ENCODE measurements around the gene AKIRIN2. TPM values are rescaled to one million over a fixed set of nuclear protein-coding genes. Genes with fewer than 3 reads are reported as not detected.
A peak's percentile ranks its signal among the peaks of the same experiment; 100 is the strongest.

AKIRIN2 gene
- total and polyA plus RNA-seq, 2 of the 13 experiments (the other 11 are each of a cell fraction or from before 2014, with no cell fraction given) = 15.6 to 23.4 TPM

- WGBS (ENCODE audit: low lambda C conversion rate) = 75% methylated on average over 8 of the region's 8 CpGs
- Histone ChIP-seq H2AFZ (ENCODE audit: low read length) (no peak overlapping the region), H4K20me1 (ENCODE audit: insufficient read depth, low read length) (no peaks in the 10 kb centered on the region), H3K36me3 (replicated peaks in 1 of 2; ENCODE audit: control insufficient read depth in 1 of 2, insufficient read depth in 2 of 2, low read length in 2 of 2) (no peaks in the 10 kb centered on the region), H3K9me3 (ENCODE audit: low read length) (no peaks in the 10 kb centered on the region), H3K4me2 (ENCODE audit: low read depth, low read length) (peak overlapping the region; percentile 13; the same call in 1 of the 2 replicates), H3K9ac (ENCODE audit: insufficient read depth, low read depth, low read length) (no peak overlapping the region), H3K27ac (ENCODE audit: extremely low read length, insufficient read depth, low read length) (peak overlapping the region; percentile 34), H3K4me1 (ENCODE audit: insufficient read depth, low read length) (peaks cover 16% of the 10 kb centered on the region), H3K79me2 (ENCODE audit: insufficient read depth, low read length) (no peaks in the 10 kb centered on the region), H3K4me3 (replicated peaks in 1 of 3; ENCODE audit: insufficient read depth in 1 of 3, low read depth in 2 of 3, low read length in 3 of 3) (no peak overlapping the region), H3K27me3 (ENCODE audit: control insufficient read depth in 1 of 2, insufficient read depth in 2 of 2, low read length in 2 of 2) (no peaks in the 10 kb centered on the region)
- ChIA-PET CTCF (ENCODE audit: low intra/inter-chr PET ratio, low total read pairs) (no interaction called here), POLR2A (interaction anchor here (0.7 to 1.5 kb wide), 2 partner anchors 18 to 21 kb away, joined by 3 to 6 read pairs; partner anchors contain the start of gene AKIRIN2)
- FAIRE-seq (peak; percentile 80), DNase-seq (ENCODE audit: low spot score) (peak; percentile 92), ATAC-seq (peak; percentile 97)
- in situ Hi-C loops (cut with HindIII; ENCODE audit: extremely low pct_ligation_motif_present, low pct_unique_long_range_greater_than_20kb) (no loop called here), intact Hi-C loops (cut with micrococcal nuclease; ENCODE audit: unreplicated experiment) (no loop called here)
- no TSS peak for BruUV-seq (replicated peaks)
- TF ChIP-seq FOXP1 (IDR thresholded peaks at IDR 0.05) (no peak), FOXP1 (CRISPR knock-in tag; IDR thresholded peaks at IDR 0.05) (no peak), ZEB1 (IDR thresholded peaks at IDR 0.05; ENCODE audit: insufficient replicate concordance, low read depth) (no peak), ZNF354B (CRISPR knock-in tag; IDR thresholded peaks at IDR 0.05) (no peak), PHF8 (CRISPR knock-in tag; IDR thresholded peaks at IDR 0.05) (no peak), SNAPC5 (CRISPR knock-in tag; IDR thresholded peaks at IDR 0.05; ENCODE audit: borderline replicate concordance) (no peak), E2F2 (CRISPR knock-in tag; IDR thresholded peaks at IDR 0.05; ENCODE audit: borderline replicate concordance) (no peak), ZNF782 (CRISPR knock-in tag; IDR thresholded peaks at IDR 0.05; ENCODE audit: borderline replicate concordance) (no peak), ZFP90 (CRISPR knock-in tag; IDR thresholded peaks at IDR 0.05; ENCODE audit: borderline replicate concordance) (no peak), ZNF614 (CRISPR knock-in tag; IDR thresholded peaks at IDR 0.05; ENCODE audit: borderline replicate concordance) (peak; percentile 41; the same call in 1 of the 2 replicates), TCF7 (IDR thresholded peaks at IDR 0.05; ENCODE audit: low read depth) (no peak), ZNF746 (CRISPR knock-in tag; IDR thresholded peaks at IDR 0.05) (no peak), ZNF777 (CRISPR knock-in tag; IDR thresholded peaks at IDR 0.05) (no peak), KLF6 (CRISPR knock-in tag; IDR thresholded peaks at IDR 0.05) (0 out of 2 replicates have a peak, but pooled peaks have one; percentile 52), HNRNPLL (IDR thresholded peaks at IDR 0.05; ENCODE audit: low read depth, low read length, poor library complexity, severe bottlenecking) (no peak), ATF2 (CRISPR knock-in tag; IDR thresholded peaks at IDR 0.05) (no peak), DNMT1 (CRISPR knock-in tag; IDR thresholded peaks at IDR 0.05) (no peak), ZNF496 (CRISPR knock-in tag; IDR thresholded peaks at IDR 0.05; ENCODE audit: insufficient replicate concordance) (no peak), SP5 (CRISPR knock-in tag; IDR thresholded peaks at IDR 0.05; ENCODE audit: borderline replicate concordance, low read depth) (no peak), MIER3 (CRISPR knock-in tag; IDR thresholded peaks at IDR 0.05; ENCODE audit: borderline replicate concordance) (no peak)
- TF ChIP-seq, protein P1, sequence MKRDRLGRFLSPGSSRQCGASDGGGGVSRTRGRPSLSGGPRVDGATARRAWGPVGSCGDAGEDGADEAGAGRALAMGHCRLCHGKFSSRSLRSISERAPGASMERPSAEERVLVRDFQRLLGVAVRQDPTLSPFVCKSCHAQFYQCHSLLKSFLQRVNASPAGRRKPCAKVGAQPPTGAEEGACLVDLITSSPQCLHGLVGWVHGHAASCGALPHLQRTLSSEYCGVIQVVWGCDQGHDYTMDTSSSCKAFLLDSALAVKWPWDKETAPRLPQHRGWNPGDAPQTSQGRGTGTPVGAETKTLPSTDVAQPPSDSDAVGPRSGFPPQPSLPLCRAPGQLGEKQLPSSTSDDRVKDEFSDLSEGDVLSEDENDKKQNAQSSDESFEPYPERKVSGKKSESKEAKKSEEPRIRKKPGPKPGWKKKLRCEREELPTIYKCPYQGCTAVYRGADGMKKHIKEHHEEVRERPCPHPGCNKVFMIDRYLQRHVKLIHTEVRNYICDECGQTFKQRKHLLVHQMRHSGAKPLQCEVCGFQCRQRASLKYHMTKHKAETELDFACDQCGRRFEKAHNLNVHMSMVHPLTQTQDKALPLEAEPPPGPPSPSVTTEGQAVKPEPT (CRISPR knock-in tag; IDR thresholded peaks at IDR 0.05; ENCODE audit: low read depth) = no peak
Measured at GRCh38 chr6:87723170-87724078, 21.4 kb upstream of the AKIRIN2 start.
